Endometrium (tissue), 2 donors: Measurements from ENCODE around the gene AFF2.

ENCODE experiments used
- FAIRE-seq: peaks from 2 replicates; lab custom pipeline; 2012; peaks lifted over from hg19 to GRCh38; lab: Jason Lieb, UNC
- donor health status: control.
- donor health status: control.

The AFF2 gene

GRCh38 chrX:149010853-149011224 lies 510.4 kb downstream of the AFF2 start:
- no peak for FAIRE-seq

- no peak for FAIRE-seq
Measured at GRCh38 chrX:149013081-149013480, 512.7 kb downstream of the AFF2 start.

GRCh38 chrX:149021159-149021558 lies 520.7 kb downstream of the AFF2 start:
- no peak for FAIRE-seq

- FAIRE-seq: no peak
Measured at GRCh38 chrX:149022485-149022884, 522.1 kb downstream of the AFF2 start.

GRCh38 chrX:149032449-149032848 lies 532.0 kb downstream of the AFF2 start:
- no peak for FAIRE-seq

GRCh38 chrX:149036086-149036485 lies 535.7 kb downstream of the AFF2 start:
- FAIRE-seq: no peak

- FAIRE-seq: no peak
Measured at GRCh38 chrX:149037281-149037870, 537.0 kb downstream of the AFF2 start.

- no peak for FAIRE-seq
Measured at GRCh38 chrX:149039057-149039456, 538.6 kb downstream of the AFF2 start.

- no peak for FAIRE-seq
Measured at GRCh38 chrX:149040873-149041535, 540.6 kb downstream of the AFF2 start.

GRCh38 chrX:149043401-149043800 lies 543.0 kb downstream of the AFF2 start:
- FAIRE-seq: no peak

GRCh38 chrX:149044471-149044870 lies 544.1 kb downstream of the AFF2 start:
- no peak for FAIRE-seq

- FAIRE-seq: no peak
Measured at GRCh38 chrX:149045645-149046210, 545.3 kb downstream of the AFF2 start.
